HG03095 (cell line): ENCODE data around the gene AAMDC.
"Not testable (repeated sequence)": the region's sequence is repeated elsewhere in the genome, so short reads cannot be mapped to it uniquely, and the experiment has no call there.

Source experiments
- ATAC-seq: cut with Tn5 transposase; IDR thresholded peaks from one replicate; pipeline ENCODE4 v1.9.1; 2021; ENCODE audit warnings: moderate library complexity; ENCODE audit not compliant: unreplicated experiment

AAMDC gene

GRCh38 chr11:77883775-77884174 is 62.8 kb downstream of the AAMDC start:
- no peak for ATAC-seq

DNA sequence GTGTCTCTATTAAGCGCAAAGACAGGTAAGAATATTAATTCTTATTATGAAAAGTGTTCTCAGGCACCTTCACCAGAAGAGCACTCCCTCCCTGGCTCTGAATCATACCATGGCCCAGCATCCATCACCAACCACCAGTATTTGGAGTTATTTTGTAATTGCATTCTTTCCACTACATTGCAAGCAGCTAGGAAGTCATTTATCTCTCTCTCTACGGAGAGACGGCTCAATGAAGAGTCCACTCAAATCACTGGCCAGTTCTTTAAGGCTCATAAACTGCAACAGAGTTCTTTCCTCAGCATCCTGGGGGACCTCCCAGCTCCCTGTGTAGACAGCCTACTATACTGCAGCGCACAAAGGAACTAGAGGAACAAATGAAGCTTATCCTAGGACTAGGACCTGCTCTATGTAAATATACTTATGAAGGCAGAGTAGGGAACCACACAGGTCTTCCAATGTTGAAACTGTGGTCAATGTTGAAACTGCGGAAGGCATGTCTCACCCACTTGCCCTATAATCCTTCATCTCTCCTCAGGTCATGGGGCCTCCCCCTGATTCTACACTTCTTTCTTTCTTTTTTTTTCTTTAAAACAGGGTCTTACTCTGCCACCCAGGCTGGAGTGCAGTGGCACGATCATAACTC is 63.4 kb downstream of the AAMDC start:
- no peak for ATAC-seq

- ATAC-seq: no peak
These were observed 63.9 kb downstream of the AAMDC start for GRCh38 chr11:77884829-77885190.

DNA sequence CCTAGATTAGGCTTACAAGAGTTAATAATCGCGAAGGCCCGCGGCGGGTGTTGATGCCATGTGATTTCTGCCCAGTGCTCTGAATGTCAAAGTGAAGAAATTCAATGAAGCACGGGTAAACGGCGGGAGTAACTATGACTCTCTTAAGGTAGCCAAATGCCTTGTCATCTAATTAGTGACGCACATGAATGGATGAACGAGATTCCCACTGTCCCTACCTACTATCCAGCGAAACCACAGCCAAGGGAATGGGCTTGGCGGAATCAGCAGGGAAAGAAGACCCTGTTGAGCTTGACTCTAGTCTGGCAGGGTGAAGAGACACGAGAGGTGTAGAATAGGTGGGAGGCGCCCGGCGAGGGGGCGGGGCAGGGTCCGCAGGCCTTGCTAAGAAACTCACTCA is 65.5 kb downstream of the AAMDC start:
- no peak for ATAC-seq

DNA sequence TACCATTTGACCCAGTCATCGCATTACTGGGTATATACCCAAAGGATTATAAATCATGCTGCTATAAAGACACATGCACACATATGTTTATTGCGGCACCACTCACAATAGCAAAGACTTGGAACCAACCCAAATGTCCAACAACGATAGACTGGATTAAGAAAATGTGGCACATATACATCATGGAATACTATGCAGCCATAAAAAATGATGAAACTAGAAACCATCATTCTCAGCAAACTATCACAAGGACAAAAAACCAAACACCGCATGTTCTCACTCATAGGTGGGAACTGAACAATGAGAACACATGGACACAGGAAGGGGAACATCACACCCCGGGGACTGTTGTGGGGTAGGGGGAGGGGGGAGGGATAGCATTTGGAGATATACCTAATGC is 68.1 kb downstream of the AAMDC start:
- not testable (repeated sequence) for ATAC-seq

- not testable (repeated sequence) for ATAC-seq
These were observed 69.2 kb downstream of the AAMDC start for GRCh38 chr11:77890100-77890614.

- not testable (repeated sequence) for ATAC-seq
These were observed 69.7 kb downstream of the AAMDC start for GRCh38 chr11:77890619-77891056.

- not testable (repeated sequence) for ATAC-seq
These were observed 70.3 kb downstream of the AAMDC start for GRCh38 chr11:77891256-77891655.

DNA sequence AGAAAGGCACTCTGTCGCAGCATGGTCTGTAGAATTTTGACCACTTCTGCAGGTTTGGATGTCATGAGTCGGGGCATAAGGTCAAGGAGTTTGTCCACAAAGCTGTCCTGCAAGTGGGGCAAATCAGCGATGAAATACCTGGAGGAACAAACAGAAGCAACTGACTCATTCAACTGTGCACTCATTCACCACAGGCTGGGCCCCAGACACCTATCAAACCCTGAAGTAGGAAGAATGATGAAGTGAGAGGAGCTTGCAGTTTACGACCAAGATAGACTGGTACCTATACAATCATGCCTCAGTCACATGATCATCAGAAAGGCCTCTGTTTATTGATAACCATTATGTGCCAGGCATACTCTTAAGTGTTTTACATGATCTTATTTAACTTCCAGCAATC is 70.8 kb downstream of the AAMDC start:
- not testable (repeated sequence) for ATAC-seq

DNA sequence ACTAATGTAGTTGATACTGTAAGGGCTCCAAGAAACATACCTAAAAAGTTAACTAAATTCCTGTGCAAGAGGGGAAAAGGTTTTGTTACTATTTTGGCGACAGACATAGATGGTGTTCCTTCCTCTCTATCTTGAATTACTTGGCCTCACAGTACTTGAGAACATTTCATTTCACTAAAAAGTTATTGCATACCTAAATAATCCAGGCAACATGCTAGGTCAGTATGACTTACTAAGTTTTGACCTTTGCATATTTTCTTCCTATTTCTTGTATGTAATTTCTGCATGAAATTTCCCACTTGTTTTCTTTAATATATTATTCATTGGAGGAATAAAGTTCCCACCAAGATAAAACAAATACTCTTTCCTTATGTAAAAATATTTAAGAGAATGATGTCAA is 74.0 kb downstream of the AAMDC start:
- ATAC-seq: not testable (repeated sequence)

DNA sequence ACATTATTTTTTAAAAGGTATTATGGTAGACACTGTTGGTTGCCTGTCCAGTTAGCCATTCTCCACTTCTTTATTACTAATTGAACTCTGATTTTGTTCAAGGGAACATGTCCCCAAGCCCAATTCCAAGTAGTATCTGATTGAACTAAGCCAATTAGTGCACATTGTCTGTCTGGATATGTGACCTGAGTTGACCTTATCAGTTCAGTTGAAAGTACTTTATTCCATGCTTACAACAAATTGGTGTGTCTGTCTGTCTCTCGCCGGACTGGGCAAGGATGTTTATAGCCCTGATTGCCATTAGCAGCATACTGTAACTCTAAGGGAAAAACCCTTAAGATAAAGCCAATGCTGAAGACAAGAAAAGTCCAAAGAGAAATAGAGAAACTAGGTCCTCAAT is 87.9 kb downstream of the AAMDC start:
- no peak for ATAC-seq

GRCh38 chr11:77909277-77909676 is 88.3 kb downstream of the AAMDC start:
- ATAC-seq: no peak

- not testable (repeated sequence) for ATAC-seq
These were observed 89.9 kb downstream of the AAMDC start for GRCh38 chr11:77910828-77911227.

DNA sequence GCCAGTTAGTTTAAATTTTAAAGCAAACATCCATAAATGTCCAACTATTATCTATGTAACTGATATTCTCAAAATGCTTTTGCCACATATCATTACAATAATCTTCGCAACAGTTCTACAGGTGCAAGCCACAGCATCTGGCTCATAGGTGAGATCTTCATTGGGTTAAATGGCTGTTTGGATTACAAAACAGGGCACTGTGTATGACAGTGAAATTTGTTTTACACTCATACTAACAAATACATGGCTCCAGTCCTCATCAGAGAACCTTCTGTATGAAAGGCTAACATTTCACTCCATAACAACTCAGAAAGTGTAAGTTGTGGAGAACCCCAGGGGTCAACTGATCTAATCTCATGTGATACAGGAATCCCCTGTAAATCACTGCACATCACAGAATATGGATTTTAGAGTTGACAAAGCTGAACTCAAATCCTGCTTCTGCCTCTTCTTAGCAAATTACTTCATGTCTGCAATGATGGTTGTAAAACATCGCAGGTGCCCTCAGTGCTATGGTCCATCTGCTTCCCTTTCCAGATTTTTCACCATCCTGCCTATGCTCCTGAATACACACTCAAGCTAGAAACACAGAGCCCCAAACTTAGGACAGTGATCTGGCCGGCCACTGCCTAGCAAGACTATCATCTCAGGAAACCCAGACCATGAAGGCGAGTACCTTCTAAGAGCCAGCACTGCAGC is 92.8 kb downstream of the AAMDC start:
- not testable (repeated sequence) for ATAC-seq

DNA sequence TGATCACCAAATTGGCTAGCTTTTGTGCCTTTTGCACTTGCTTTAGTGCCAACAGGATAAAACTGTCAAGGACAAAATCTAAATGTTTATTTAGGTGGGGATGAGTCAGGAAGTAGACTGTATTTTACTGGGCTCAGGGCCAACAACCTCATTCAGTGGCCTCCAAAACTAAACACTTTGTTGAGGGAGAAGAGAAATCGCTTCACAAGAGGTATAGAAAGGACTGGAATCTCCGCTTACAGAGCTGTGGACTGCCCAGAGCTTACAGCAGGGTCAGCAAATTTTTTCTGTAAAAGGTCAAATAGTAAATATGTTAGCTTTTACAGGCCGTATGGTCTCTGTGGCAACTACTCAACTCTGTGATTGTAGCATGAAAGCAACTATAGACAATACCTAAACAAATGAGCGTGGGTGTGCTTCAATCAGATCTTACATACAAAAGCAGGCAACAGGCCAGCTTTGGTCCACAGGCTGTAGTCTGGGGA is 93.4 kb downstream of the AAMDC start:
- ATAC-seq: not testable (repeated sequence)

- not testable (repeated sequence) for ATAC-seq
These were observed 96.8 kb downstream of the AAMDC start for GRCh38 chr11:77917713-77918112.
